Measurements from ENCODE around the gene VPS51.

DNA sequence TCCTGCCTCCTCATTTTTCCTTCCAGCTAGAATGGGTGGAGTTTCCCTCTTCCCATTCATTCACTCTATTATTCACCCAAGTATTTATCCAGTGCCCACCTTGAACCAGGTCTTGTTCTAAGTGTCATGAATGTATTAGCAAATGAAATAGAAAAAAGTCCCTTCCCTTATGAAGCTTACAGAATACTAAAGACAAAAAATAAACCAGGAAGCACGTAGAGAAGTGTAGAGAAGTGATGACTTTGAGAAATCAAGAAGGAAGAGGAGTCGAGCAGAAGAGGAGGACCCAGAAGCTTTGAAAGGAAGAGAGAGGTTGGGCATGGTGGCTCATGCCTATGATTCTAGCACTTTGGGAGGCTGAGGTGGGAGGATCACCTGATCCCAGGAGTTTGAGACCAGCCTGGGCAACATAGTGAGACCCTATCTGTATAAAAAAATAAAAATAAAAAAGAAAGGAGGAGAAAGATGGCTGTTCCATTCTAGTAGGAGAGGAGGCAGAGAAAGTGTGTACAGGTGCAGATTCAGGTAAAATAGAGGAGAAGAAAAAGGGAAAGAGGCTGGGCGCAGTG is 55.4 kb downstream of the VPS51 start:
- TF ChIP-seq, protein P1, sequence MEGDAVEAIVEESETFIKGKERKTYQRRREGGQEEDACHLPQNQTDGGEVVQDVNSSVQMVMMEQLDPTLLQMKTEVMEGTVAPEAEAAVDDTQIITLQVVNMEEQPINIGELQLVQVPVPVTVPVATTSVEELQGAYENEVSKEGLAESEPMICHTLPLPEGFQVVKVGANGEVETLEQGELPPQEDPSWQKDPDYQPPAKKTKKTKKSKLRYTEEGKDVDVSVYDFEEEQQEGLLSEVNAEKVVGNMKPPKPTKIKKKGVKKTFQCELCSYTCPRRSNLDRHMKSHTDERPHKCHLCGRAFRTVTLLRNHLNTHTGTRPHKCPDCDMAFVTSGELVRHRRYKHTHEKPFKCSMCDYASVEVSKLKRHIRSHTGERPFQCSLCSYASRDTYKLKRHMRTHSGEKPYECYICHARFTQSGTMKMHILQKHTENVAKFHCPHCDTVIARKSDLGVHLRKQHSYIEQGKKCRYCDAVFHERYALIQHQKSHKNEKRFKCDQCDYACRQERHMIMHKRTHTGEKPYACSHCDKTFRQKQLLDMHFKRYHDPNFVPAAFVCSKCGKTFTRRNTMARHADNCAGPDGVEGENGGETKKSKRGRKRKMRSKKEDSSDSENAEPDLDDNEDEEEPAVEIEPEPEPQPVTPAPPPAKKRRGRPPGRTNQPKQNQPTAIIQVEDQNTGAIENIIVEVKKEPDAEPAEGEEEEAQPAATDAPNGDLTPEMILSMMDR (IDR thresholded peaks at IDR 0.05), result no peak
- no peak for TF ChIP-seq POLR2A (IDR thresholded peaks at IDR 0.05)
